GOT3 (cell line): ENCODE results near the gene CELF4.
"Not testable (repeated sequence)": the region's sequence is repeated elsewhere in the genome, so short reads cannot be mapped to it uniquely, and the experiment has no call there.

ENCODE experiments used
- DNase-seq: peaks from one replicate; lab custom pipeline; 2025; ENCODE audit warnings: mixed read lengths; lab: John Stamatoyannopoulos, UW

The CELF4 gene

GRCh38 chr18:37464257-37464656, 101.3 kb downstream of the CELF4 start:
- DNase-seq = no peak

- not testable (repeated sequence) for DNase-seq
These were observed 104.3 kb downstream of the CELF4 start for GRCh38 chr18:37461329-37461728.

- DNase-seq = no peak
These were observed 105.0 kb downstream of the CELF4 start for GRCh38 chr18:37460604-37461003.

DNA sequence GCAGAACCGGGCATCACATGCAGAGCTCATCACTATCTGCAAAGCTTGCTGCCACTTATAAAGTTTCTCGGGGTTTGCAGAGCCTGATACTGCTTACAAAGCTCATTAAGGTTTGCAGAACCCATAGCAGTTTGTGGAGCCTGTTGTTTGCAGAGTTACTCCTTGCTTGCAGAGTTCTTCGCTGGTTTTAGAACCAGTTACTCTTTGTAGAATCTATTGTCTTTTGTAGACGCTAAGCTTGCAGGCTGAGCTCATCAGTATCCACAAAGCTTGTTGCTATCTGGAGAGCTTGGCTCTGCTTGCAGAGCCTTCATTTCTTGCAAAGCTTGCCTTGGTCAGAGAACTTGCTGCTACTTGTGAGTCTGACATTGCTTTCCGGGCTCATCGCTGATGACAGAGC, 106.9 kb downstream of the CELF4 start:
- DNase-seq = no peak

GRCh38 chr18:37457753-37458152, 107.8 kb downstream of the CELF4 start:
- no peak for DNase-seq

GRCh38 chr18:37457341-37457740, 108.3 kb downstream of the CELF4 start:
- no peak for DNase-seq

DNA sequence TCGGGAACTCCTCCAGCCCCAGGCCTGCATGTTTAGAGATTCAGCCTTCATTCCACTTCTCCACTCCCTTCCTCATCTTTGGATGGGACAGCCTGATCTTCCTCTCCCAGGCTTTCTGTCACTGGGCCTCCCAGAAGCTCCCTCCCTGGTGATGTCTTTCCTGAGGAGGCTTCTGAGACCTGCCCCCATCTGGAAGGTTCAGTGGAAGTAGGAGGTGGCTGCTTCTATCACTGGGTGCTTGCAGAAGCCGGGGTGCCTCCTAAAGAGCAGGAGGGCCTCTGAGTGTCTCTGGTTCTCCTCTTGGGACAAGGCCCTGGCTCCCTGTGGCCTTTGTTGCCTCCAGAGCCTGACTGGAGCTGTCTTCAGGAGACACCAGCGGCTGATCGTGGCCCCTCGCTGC, 108.7 kb downstream of the CELF4 start:
- no peak for DNase-seq

DNA sequence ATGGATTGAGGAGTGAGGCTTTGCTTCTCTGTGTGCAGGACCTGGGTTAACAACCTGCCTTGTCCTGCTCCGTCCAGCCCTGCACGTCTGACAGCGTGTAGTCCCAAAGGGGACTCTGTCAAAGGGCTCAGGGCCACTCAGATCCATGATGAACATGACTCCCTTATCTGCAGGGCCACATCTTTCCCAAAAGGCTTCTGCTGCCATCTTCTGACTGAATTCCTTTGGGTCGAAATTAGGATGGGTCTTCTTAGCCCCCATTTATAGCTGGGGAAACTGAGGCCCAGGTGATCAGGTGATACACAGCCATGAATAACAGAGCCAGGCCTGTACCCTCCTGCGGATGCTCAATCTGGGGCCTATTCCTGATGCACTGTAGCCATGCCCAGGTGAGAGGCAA, 109.2 kb downstream of the CELF4 start:
- no peak for DNase-seq

DNA sequence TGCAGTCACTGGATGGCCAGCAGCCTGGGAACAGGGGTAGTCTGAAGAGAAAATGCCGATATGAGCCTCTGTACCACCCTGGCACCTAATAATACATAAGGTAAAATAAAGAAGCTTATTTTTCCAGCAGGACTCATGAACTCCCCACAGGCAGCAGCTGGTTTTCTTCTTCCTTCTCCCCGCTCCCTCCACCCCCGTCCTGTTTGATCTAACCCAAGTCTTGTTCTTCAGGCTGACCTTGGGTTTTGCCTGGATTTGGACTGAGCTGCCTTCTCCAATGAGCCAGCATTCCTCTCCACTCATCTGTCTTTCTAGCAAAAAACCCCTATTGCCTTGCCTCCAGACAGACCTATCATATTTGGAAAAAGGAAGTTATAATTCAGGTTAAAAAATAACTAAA, 111.8 kb downstream of the CELF4 start:
- DNase-seq = no peak

- DNase-seq = no peak
These were observed 112.8 kb downstream of the CELF4 start for GRCh38 chr18:37452682-37453385.

DNA sequence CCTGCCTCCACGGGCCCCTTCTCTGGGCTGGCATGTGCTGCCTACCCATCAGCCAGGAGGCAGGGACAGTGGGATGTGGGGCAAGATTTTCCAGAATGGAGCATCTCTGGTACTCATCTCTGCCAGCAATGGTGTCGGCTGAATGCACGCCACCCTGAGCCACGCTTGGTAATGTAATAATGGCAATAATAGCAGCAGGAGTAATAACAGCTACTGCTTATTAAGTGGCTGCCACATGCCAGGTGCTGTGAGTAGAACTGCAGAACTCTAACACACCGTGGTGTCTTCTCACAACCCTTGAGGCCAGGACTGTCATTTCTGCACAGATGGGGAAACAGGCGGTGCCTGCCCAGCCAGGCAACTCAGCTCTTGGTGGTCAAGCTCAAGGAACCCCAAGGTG, 113.6 kb downstream of the CELF4 start:
- DNase-seq = no peak

DNA sequence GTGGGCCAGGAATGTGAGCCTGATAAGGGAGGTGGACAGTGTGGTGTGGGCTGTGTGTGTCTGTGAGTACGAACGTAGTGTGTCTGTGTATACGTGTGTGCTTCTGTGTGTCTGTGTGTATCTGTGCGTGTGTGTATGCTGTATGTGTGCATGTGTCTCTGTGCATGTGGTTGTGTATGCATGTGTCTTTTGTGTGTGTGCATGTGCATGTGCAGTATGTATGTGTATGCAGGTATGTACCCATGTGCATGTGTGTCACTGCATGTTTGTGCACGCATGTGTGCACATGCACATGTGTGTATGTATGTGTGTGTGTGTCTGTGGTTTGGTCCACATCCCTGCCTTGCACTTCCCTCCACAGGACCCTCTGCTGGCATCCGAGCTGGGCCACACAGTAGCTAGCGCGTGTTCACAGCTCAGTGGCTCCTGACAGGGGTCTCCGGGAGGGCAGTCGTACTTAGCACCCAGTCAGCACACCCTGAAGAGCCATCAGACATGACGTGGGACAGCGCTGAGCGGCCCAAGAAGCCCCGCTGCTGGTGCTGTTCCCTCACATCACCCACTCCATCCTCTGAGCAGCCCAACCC, 114.3 kb downstream of the CELF4 start:
- no peak for DNase-seq

GRCh38 chr18:37450434-37451132, 115.0 kb downstream of the CELF4 start:
- no peak for DNase-seq

DNA sequence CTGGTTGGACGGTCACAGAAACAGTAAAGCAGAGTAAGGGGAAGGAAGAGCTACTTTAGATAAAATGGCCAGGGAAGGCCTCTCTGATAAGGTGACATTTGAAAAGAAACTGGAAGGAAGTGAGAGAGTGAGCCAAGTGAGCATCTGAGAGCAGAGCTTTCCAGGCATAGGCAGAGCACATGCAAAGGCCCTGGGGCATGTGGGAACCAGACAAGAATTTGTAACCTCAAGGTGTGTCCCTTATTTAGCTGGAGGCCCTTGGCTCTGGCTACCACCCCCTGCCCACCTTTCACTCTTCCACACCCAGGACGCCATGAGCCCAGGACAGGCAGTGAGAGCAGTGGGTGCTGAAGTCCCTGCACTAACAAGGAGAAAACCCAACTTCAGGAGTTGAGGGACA, 116.0 kb downstream of the CELF4 start:
- DNase-seq = no peak

GRCh38 chr18:37448946-37449345, 116.7 kb downstream of the CELF4 start:
- no peak for DNase-seq

DNA sequence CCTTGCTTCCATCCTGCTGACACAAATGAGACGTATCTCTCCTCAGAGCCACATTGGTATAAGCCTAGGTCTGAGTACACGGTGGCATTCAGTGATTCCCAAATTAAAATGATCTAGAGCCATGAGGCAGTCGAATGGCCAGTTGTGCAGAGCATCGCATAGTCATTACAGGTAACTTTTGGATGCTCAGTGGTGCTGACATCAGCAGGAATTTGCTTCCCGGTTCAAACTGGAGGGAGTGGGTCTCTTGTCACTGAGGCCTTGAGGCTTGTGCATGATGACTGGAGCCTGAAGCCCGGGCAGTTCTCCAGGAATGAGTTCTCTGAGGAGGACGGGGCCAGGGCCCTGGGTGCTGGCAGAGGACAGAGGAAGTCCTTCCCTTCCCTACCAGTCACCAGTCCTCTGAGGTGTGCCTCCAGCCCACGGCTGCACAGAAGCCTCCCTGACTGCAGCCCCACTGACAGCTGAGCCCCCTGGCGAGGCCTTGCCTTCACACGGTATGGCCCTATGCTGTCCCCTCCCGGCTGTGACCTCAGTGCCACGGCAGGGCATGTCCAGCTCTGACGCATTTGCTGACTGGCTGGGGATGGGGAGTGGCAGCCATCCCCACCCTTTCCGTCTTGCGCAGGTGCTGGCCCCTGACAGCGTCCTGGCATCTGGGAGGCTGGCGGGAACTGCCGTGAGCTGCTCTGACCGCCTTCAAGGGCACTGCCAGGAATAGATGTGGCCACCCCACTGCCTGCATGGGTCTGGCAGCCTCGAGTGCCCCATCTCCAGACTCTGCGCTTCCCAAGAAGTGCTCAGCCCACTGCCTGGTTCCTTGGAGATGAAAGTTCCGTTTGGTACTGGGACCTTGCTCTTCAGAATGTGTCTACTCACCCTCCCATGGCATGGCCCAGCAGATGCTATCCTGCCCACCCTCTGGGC, 117.4 kb downstream of the CELF4 start:
- DNase-seq = no peak

- DNase-seq = no peak
These were observed 119.8 kb downstream of the CELF4 start for GRCh38 chr18:37445836-37446235.

DNA sequence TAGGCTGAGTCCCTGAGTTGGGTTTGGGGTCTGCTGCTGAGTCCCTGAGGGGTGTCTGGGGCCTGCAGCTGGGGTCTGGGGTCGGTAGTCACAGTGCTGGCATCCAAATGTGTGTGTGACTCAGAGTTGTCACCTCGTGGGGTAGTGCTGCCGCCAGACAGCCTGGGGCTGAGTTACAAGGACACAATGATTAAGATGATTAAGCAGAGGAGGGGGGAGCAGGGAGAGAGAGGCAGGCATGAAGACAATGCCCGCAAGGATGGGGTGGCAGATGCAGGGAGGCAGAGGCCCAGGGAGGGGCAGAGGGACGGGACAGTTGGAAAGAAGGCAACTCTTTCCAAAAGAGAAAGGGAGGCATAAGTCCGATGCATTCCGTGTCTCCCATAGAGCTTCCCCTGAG, 120.2 kb downstream of the CELF4 start:
- no peak for DNase-seq

- no peak for DNase-seq
These were observed 122.1 kb downstream of the CELF4 start for GRCh38 chr18:37443325-37444055.

- no peak for DNase-seq
These were observed 123.1 kb downstream of the CELF4 start for GRCh38 chr18:37442477-37442876.

- DNase-seq = no peak
These were observed 123.8 kb downstream of the CELF4 start for GRCh38 chr18:37441821-37442220.

DNA sequence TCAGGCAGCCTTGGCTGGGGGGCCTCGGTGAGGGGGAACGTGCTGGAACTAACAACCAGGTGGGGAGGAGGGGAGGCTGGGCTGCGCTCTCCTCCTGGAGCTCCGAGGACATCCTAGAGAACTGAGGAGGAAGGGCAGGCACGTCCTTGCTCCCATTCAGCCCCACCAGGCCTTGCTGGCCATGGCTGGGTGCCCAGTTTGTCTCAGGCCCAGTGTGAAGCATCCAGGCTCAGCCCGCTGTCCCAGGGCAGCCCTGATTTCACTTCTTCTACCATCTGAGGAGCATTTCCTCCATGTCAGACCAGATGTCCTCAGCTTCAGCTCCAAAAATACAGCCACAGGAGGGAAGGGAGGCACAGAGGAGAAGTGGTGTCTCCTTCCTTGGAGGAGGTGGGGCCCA, 125.4 kb downstream of the CELF4 start:
- DNase-seq = no peak
